ENCODE data around the gene GNG12. TPM values are rescaled to one million over a fixed set of nuclear protein-coding genes. Genes with fewer than 3 reads are reported as not detected.

GNG12 gene
- total RNA-seq, 1 donor from 2014 or later: 0.05 TPM

GRCh38 chr1:67834246-67834877, 1.1 kb upstream of the GNG12 start:
- H3K9me3 Mint-ChIP-seq: no peaks in the 10 kb centered on the region
- H3K4me3 Mint-ChIP-seq: no peak overlapping the region
- no peak for DNase-seq

GRCh38 chr1:67833602-67833940, 304 bp upstream of the GNG12 start:
- peaks cover 9% of the 10 kb centered on the region for H3K4me1 Mint-ChIP-seq
- no peak overlapping the region for H3K27ac Mint-ChIP-seq
- no peaks in the 10 kb centered on the region for H3K9me3 Mint-ChIP-seq
- H3K27me3 Mint-ChIP-seq: peaks cover 67% of the 10 kb centered on the region
- H3K4me3 Mint-ChIP-seq: peak overlapping the region; percentile 71
- no peaks in the 10 kb centered on the region for H3K36me3 Mint-ChIP-seq (ENCODE audit: low read depth)
- no peak for DNase-seq
- intact Hi-C loops (cut with micrococcal nuclease): no loop called here

More at GRCh38 chr1:67834246-67834877, 1.1 kb upstream of the GNG12 start:
- Mint-ChIP-seq H3K36me3 (ENCODE audit: low read depth) (no peaks in the 10 kb centered on the region), H3K4me1 (peaks cover 9% of the 10 kb centered on the region), H3K27me3 (peaks cover 71% of the 10 kb centered on the region), H3K27ac (no peak overlapping the region)
- intact Hi-C loops (cut with micrococcal nuclease): no loop called here

- peaks cover 9% of the 10 kb centered on the region for H3K4me1 Mint-ChIP-seq
- H3K27me3 Mint-ChIP-seq: peaks cover 59% of the 10 kb centered on the region
- intact Hi-C loops (cut with micrococcal nuclease): no loop called here
- H3K9me3 Mint-ChIP-seq: no peaks in the 10 kb centered on the region
- H3K4me3 Mint-ChIP-seq: peak overlapping the region; percentile 80
- H3K36me3 Mint-ChIP-seq (ENCODE audit: low read depth): no peaks in the 10 kb centered on the region
- peak; percentile 57 for DNase-seq
- H3K27ac Mint-ChIP-seq: peak overlapping the region; percentile 25
These were observed 1.3 kb downstream of the GNG12 start for GRCh38 chr1:67831850-67832513.

- intact Hi-C loops (cut with micrococcal nuclease): no loop called here
- no peaks in the 10 kb centered on the region for H3K9me3 Mint-ChIP-seq
These were observed 2.1 kb downstream of the GNG12 start for GRCh38 chr1:67830928-67831830.

GRCh38 chr1:67830226-67830625, 3.0 kb downstream of the GNG12 start:
- Mint-ChIP-seq H3K9me3 (no peaks in the 10 kb centered on the region), H3K27ac (no peak overlapping the region), H3K27me3 (peaks cover 50% of the 10 kb centered on the region), H3K36me3 (ENCODE audit: low read depth) (no peaks in the 10 kb centered on the region), H3K4me1 (peaks cover 9% of the 10 kb centered on the region), H3K4me3 (no peak overlapping the region)
- intact Hi-C loops (cut with micrococcal nuclease): no loop called here
- no peak for DNase-seq

More at GRCh38 chr1:67830928-67831830, 2.1 kb downstream of the GNG12 start:
- Mint-ChIP-seq H3K4me1 (peaks cover 9% of the 10 kb centered on the region), H3K27me3 (peaks cover 53% of the 10 kb centered on the region), H3K27ac (no peak overlapping the region), H3K36me3 (ENCODE audit: low read depth) (no peaks in the 10 kb centered on the region), H3K4me3 (peak overlapping the region; percentile 80)
- DNase-seq: no peak

- Mint-ChIP-seq H3K4me1 (peaks cover 9% of the 10 kb centered on the region), H3K4me3 (no peak overlapping the region), H3K9me3 (no peaks in the 10 kb centered on the region), H3K27ac (no peak overlapping the region), H3K27me3 (peaks cover 38% of the 10 kb centered on the region), H3K36me3 (ENCODE audit: low read depth) (no peaks in the 10 kb centered on the region)
- intact Hi-C loops (cut with micrococcal nuclease): no loop called here
- DNase-seq: no peak
These were observed 5.6 kb downstream of the GNG12 start for GRCh38 chr1:67827688-67828087.

- DNase-seq: no peak
- Mint-ChIP-seq H3K27me3 (peaks cover 24% of the 10 kb centered on the region), H3K9me3 (no peaks in the 10 kb centered on the region), H3K4me1 (no peaks in the 10 kb centered on the region), H3K4me3 (no peak overlapping the region), H3K36me3 (ENCODE audit: low read depth) (no peaks in the 10 kb centered on the region), H3K27ac (no peak overlapping the region)
- intact Hi-C loops (cut with micrococcal nuclease): no loop called here
These were observed 7.7 kb downstream of the GNG12 start for GRCh38 chr1:67825591-67825990.

GRCh38 chr1:67824766-67825165, 8.5 kb downstream of the GNG12 start:
- Mint-ChIP-seq H3K4me3 (no peak overlapping the region), H3K27me3 (peaks cover 22% of the 10 kb centered on the region), H3K36me3 (ENCODE audit: low read depth) (no peaks in the 10 kb centered on the region), H3K9me3 (no peaks in the 10 kb centered on the region), H3K27ac (no peak overlapping the region), H3K4me1 (no peaks in the 10 kb centered on the region)
- intact Hi-C loops (cut with micrococcal nuclease): no loop called here
- no peak for DNase-seq

GRCh38 chr1:67823615-67824014, 9.7 kb downstream of the GNG12 start:
- no peak overlapping the region for H3K4me3 Mint-ChIP-seq
- no peaks in the 10 kb centered on the region for H3K9me3 Mint-ChIP-seq
- DNase-seq: no peak
- no peak overlapping the region for H3K27ac Mint-ChIP-seq
- H3K36me3 Mint-ChIP-seq (ENCODE audit: low read depth): no peaks in the 10 kb centered on the region
- H3K4me1 Mint-ChIP-seq: no peaks in the 10 kb centered on the region
- intact Hi-C loops (cut with micrococcal nuclease): no loop called here
- peaks cover 24% of the 10 kb centered on the region for H3K27me3 Mint-ChIP-seq

GRCh38 chr1:67821263-67821662, 12.0 kb downstream of the GNG12 start:
- no peak for DNase-seq
- no peak overlapping the region for H3K27ac Mint-ChIP-seq
- peaks cover 26% of the 10 kb centered on the region for H3K27me3 Mint-ChIP-seq
- no peaks in the 10 kb centered on the region for H3K9me3 Mint-ChIP-seq
- H3K36me3 Mint-ChIP-seq (ENCODE audit: low read depth): no peaks in the 10 kb centered on the region
- intact Hi-C loops (cut with micrococcal nuclease): no loop called here
- no peaks in the 10 kb centered on the region for H3K4me1 Mint-ChIP-seq
- no peak overlapping the region for H3K4me3 Mint-ChIP-seq

GRCh38 chr1:67818725-67819301, 14.5 kb downstream of the GNG12 start:
- no peak overlapping the region for H3K4me3 Mint-ChIP-seq
- peaks cover 18% of the 10 kb centered on the region for H3K27me3 Mint-ChIP-seq
- intact Hi-C loops (cut with micrococcal nuclease): no loop called here

GRCh38 chr1:67818162-67818561, 15.1 kb downstream of the GNG12 start:
- no peaks in the 10 kb centered on the region for H3K9me3 Mint-ChIP-seq
- DNase-seq: no peak
- no peak overlapping the region for H3K27ac Mint-ChIP-seq
- H3K36me3 Mint-ChIP-seq (ENCODE audit: low read depth): no peaks in the 10 kb centered on the region
- peaks cover 16% of the 10 kb centered on the region for H3K27me3 Mint-ChIP-seq
- intact Hi-C loops (cut with micrococcal nuclease): no loop called here
- no peak overlapping the region for H3K4me3 Mint-ChIP-seq
- H3K4me1 Mint-ChIP-seq: no peaks in the 10 kb centered on the region

More at GRCh38 chr1:67818725-67819301, 14.5 kb downstream of the GNG12 start:
- no peak for DNase-seq
- Mint-ChIP-seq H3K4me1 (no peaks in the 10 kb centered on the region), H3K27ac (no peak overlapping the region), H3K9me3 (no peaks in the 10 kb centered on the region), H3K36me3 (ENCODE audit: low read depth) (no peaks in the 10 kb centered on the region)

GRCh38 chr1:67817319-67817718, 15.9 kb downstream of the GNG12 start:
- no peak overlapping the region for H3K27ac Mint-ChIP-seq
- no peak overlapping the region for H3K4me3 Mint-ChIP-seq
- no peaks in the 10 kb centered on the region for H3K9me3 Mint-ChIP-seq
- H3K36me3 Mint-ChIP-seq (ENCODE audit: low read depth): no peaks in the 10 kb centered on the region
- DNase-seq: no peak
- H3K27me3 Mint-ChIP-seq: peaks cover 18% of the 10 kb centered on the region
- H3K4me1 Mint-ChIP-seq: no peaks in the 10 kb centered on the region
- intact Hi-C loops (cut with micrococcal nuclease): no loop called here

GRCh38 chr1:67816506-67816905, 16.8 kb downstream of the GNG12 start:
- H3K4me3 Mint-ChIP-seq: no peak overlapping the region
- no peak overlapping the region for H3K27ac Mint-ChIP-seq
- peaks cover 18% of the 10 kb centered on the region for H3K27me3 Mint-ChIP-seq
- no peaks in the 10 kb centered on the region for H3K4me1 Mint-ChIP-seq
- DNase-seq: no peak
- intact Hi-C loops (cut with micrococcal nuclease): no loop called here
- no peaks in the 10 kb centered on the region for H3K36me3 Mint-ChIP-seq (ENCODE audit: low read depth)
- H3K9me3 Mint-ChIP-seq: no peaks in the 10 kb centered on the region
